ENCODE results near the gene MINDY4. TPM values are rescaled to one million over a fixed set of nuclear protein-coding genes. Genes with fewer than 3 reads are reported as not detected.

MINDY4 gene
- total RNA-seq, 2 experiments from 2014 or later: 0.36 to 0.60 TPM

DNA sequence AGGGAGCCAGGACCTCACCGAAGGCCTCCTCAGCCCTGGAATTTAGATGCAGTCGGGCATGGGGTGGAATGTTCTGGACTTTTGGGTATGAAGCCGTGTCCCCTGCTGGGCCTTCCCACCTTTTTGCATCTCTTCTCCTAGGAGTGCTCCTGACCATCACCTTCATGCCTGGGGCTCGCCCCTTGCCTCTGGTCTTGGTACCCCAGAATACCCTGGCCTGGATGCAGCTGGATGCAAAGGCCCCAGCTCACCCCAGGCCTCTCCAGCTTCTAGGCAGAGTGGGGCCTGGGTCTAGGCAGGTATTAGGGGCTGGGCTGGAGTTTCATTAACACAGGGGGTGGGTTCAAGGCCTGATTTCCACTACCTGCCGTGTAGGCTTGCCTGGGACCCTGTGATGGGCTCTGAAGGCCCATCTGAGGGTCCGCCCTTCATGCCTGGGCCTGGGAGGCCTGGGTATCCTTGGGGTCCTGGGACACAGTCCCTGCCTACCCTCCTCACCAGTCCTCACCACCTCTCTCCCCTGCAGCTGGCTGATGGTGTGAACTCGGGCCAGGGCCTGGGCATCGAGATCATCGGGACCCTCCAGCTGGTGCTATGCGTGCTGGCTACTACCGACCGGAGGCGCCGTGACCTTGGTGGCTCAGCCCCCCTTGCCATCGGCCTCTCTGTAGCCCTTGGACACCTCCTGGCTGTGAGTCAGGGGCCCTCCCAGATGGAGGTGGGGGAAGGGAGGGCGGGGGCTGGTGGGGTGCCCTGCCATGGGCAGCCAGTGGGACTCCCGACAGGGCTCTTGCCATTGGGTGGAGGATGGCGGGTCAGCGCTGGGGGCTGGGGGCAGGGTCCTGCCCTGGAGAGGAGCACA lies 150.6 kb downstream of the MINDY4 start:
- intact Hi-C loops (cut with DNase I, micrococcal nuclease): no loop called here
- no peaks in the 10 kb centered on the region for H3K4me1 Mint-ChIP-seq (ENCODE audit: low read depth)
- Histone ChIP-seq H3K4me3 (ENCODE audit: low read length) (no peak overlapping the region), H3K36me3 (ENCODE audit: insufficient read depth, low read length) (no peaks in the 10 kb centered on the region), H3K4me1 (ENCODE audit: insufficient read depth, low read length) (no peaks in the 10 kb centered on the region), H3K27ac (ENCODE audit: low read depth in 1 of 2, low read length in 2 of 2) (no peak overlapping the region), H3K27me3 (ENCODE audit: control insufficient read depth in 1 of 2, insufficient read depth in 2 of 2, low read length in 2 of 2) (no peaks in the 10 kb centered on the region), H3K9me3 (ENCODE audit: control insufficient read depth in 1 of 2, insufficient read depth in 1 of 2, low read length in 2 of 2) (peaks cover under 1 to 1% of the 10 kb centered on the region in 2 experiments)
- no peak overlapping the region for H3K4me3 Mint-ChIP-seq
- ChIA-PET CTCF (no interaction called here), POLR2A (no interaction called here)
- no peak for ATAC-seq (ENCODE audit: poor library complexity)
- TF ChIP-seq, protein P1, sequence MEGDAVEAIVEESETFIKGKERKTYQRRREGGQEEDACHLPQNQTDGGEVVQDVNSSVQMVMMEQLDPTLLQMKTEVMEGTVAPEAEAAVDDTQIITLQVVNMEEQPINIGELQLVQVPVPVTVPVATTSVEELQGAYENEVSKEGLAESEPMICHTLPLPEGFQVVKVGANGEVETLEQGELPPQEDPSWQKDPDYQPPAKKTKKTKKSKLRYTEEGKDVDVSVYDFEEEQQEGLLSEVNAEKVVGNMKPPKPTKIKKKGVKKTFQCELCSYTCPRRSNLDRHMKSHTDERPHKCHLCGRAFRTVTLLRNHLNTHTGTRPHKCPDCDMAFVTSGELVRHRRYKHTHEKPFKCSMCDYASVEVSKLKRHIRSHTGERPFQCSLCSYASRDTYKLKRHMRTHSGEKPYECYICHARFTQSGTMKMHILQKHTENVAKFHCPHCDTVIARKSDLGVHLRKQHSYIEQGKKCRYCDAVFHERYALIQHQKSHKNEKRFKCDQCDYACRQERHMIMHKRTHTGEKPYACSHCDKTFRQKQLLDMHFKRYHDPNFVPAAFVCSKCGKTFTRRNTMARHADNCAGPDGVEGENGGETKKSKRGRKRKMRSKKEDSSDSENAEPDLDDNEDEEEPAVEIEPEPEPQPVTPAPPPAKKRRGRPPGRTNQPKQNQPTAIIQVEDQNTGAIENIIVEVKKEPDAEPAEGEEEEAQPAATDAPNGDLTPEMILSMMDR (IDR thresholded peaks at IDR 0.05): no peak
- no peaks in the 10 kb centered on the region for H3K27me3 Mint-ChIP-seq
- DNase-seq: peak in 1 of 14 experiments; percentile 19
- no peaks in the 10 kb centered on the region for H3K9me3 Mint-ChIP-seq
- no peaks in the 10 kb centered on the region for H3K36me3 Mint-ChIP-seq (ENCODE audit: low read depth)
- no peak overlapping the region for H3K27ac Mint-ChIP-seq

DNA sequence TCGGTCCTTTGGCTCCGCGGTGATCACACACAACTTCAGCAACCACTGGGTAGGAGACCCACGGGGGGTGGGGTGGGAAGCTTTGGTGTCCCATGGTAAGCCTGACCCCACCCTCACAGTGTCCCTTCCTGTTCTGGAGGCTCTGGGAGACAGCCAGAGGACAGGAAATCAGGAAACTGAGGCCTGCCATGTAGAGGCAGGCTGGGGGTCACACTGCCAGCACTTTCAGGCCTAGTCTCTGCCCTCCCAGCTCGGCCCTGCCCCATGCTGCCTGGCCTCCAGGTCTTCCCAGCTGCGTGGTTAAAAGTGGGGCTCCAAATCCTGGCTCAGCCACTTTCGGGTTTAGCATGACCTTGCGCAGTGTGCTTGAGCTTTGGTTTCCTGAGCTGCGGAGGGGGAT lies 151.4 kb downstream of the MINDY4 start:
- Histone ChIP-seq H3K36me3 (ENCODE audit: insufficient read depth, low read length) (no peaks in the 10 kb centered on the region), H3K4me1 (ENCODE audit: insufficient read depth, low read length) (no peaks in the 10 kb centered on the region), H3K4me3 (ENCODE audit: low read length) (no peak overlapping the region), H3K27ac (ENCODE audit: low read depth in 1 of 2, low read length in 2 of 2) (no peak overlapping the region), H3K9me3 (ENCODE audit: control insufficient read depth in 1 of 2, insufficient read depth in 1 of 2, low read length in 2 of 2) (peaks cover 6 to 7% of the 10 kb centered on the region in 2 experiments), H3K27me3 (ENCODE audit: control insufficient read depth in 1 of 2, insufficient read depth in 2 of 2, low read length in 2 of 2) (no peaks in the 10 kb centered on the region)
- TF ChIP-seq, protein P1 (IDR thresholded peaks at IDR 0.05): no peak
- POLR2A ChIA-PET: no interaction called here
- CTCF ChIA-PET: no interaction called here
- intact Hi-C loops (cut with DNase I, micrococcal nuclease): no loop called here
- H3K27me3 Mint-ChIP-seq: no peaks in the 10 kb centered on the region
- no peak overlapping the region for H3K4me3 Mint-ChIP-seq
- no peak for ATAC-seq (ENCODE audit: poor library complexity)
- peak in 1 of 14 experiments; percentile 21 for DNase-seq
- no peak overlapping the region for H3K27ac Mint-ChIP-seq
- H3K4me1 Mint-ChIP-seq (ENCODE audit: low read depth): no peaks in the 10 kb centered on the region
- no peaks in the 10 kb centered on the region for H3K9me3 Mint-ChIP-seq
- no peaks in the 10 kb centered on the region for H3K36me3 Mint-ChIP-seq (ENCODE audit: low read depth)

DNA sequence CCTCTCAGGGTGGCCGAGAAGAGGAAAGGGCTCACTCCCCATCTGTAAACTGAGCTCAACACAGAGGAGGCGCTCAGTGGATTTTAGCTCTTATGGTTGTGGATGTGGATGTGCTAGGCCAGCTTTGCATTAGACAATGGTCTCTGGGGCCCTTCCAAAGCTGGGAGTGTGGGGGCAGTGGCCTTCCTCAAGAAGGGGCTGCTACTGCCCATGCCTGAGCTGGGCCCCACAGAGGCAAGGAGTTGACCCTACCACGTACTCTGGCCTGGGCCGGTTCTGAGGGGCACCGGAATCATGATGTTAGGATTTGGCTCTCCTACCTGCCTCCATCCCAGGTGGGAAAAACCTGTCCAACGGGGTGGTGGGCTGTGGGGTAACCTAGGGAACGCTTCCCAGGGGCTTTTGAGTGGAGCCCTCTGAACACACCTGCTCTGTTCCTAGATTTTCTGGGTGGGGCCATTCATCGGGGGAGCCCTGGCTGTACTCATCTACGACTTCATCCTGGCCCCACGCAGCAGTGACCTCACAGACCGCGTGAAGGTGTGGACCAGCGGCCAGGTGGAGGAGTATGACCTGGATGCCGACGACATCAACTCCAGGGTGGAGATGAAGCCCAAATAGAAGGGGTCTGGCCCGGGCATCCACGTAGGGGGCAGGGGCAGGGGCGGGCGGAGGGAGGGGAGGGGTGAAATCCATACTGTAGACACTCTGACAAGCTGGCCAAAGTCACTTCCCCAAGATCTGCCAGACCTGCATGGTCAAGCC lies 152.0 kb downstream of the MINDY4 start:
- Mint-ChIP-seq H3K36me3 (ENCODE audit: low read depth) (no peaks in the 10 kb centered on the region), H3K27ac (no peak overlapping the region), H3K4me1 (ENCODE audit: low read depth) (no peaks in the 10 kb centered on the region), H3K27me3 (no peaks in the 10 kb centered on the region), H3K4me3 (no peak overlapping the region), H3K9me3 (no peaks in the 10 kb centered on the region)
- POLR2A ChIA-PET: no interaction called here
- intact Hi-C loops (cut with DNase I, micrococcal nuclease): no loop called here
- Histone ChIP-seq H3K4me1 (ENCODE audit: insufficient read depth, low read length) (no peaks in the 10 kb centered on the region), H3K9me3 (ENCODE audit: control insufficient read depth in 1 of 2, insufficient read depth in 1 of 2, low read length in 2 of 2) (peaks cover 6 to 9% of the 10 kb centered on the region in 2 experiments), H3K27me3 (ENCODE audit: control insufficient read depth in 1 of 2, insufficient read depth in 2 of 2, low read length in 2 of 2) (no peaks in the 10 kb centered on the region), H3K4me3 (ENCODE audit: low read length) (no peak overlapping the region), H3K27ac (ENCODE audit: low read depth in 1 of 2, low read length in 2 of 2) (no peak overlapping the region), H3K36me3 (ENCODE audit: insufficient read depth, low read length) (no peaks in the 10 kb centered on the region)
- TF ChIP-seq, protein P1 (IDR thresholded peaks at IDR 0.05): no peak
- CTCF ChIA-PET: no interaction called here
- ATAC-seq (ENCODE audit: poor library complexity) (no peak), DNase-seq (peak in 1 of 14 experiments; percentile 15)

All from CD4-positive, alpha-beta T cell (primary cell).